ENCODE results near the gene HMX1. TPM values are rescaled to one million over a fixed set of nuclear protein-coding genes. Genes with fewer than 3 reads are reported as not detected.

HMX1 gene
- total and polyA plus RNA-seq, 10 of the 15 experiments (the other 5 are each of a cell fraction or from before 2014, with no cell fraction given) = not detected

DNA sequence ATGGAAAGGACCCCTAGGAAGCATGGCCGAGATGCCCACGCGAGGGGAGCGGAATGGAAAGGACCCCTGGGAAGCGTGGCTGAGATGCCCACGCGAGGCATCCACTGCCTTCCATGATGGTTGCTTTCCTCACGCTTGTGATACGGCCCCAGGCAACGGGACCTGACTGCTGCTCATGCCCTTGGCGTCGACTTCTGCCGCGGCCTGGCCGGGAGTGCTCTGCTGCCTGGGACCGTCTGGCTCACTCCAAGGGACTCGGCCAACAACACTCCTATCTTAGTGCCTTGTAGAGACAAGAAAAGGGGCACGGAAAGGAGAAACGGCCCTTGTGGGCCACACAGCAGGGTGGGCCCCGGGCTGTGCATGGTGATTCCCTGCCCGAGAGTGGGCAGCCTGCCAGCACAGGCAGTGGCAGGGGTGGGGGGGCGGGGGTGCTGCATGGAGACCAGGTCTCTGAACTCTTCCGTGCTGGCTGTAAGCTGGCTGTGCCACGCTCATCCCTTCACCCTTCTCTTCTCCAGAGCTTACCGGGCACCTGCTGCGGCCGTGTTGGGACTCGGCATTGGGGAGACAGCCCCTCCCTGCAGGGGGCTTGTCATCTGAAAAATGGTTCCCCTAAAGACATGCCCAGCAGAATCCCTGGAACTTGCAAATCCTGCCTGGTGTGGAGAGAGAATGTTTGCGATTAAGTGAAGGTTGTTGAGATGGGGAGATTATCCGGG is 38.6 kb upstream of the HMX1 start:
- no peaks in the 10 kb centered on the region for H3K79me2 ChIP-seq (ENCODE audit: control insufficient read depth, insufficient read depth, low read length)
- CTCF ChIA-PET = no interaction called here
- no peaks in the 10 kb centered on the region; the same call in 2 of the 3 replicates for H3K9me3 ChIP-seq (replicated peaks; ENCODE audit: control insufficient read depth, insufficient read depth, low read length)
- no peak overlapping the region for H3K4me3 ChIP-seq
- H3K4me1 ChIP-seq (ENCODE audit: control insufficient read depth, insufficient read depth, low read length) = no peaks in the 10 kb centered on the region
- no peak for FAIRE-seq
- in situ Hi-C loops (cut with MboI) = no loop called here
- POLR2A ChIA-PET = no interaction called here
- SMC1A ChIA-PET (ENCODE audit: uncharacterized antibody, unreplicated experiment) = no interaction called here
- WGBS (ENCODE audit: insufficient coverage, insufficient replicate concordance, low lambda C conversion rate, missing lambda C conversion rate) = 52% methylated on average over 29 of the region's 30 CpGs
- BruUV-seq (replicated peaks) = no TSS peak
- no peak for DNase-seq (ENCODE audit: low read depth, low spot score)
- H2AFZ ChIP-seq (ENCODE audit: control insufficient read depth, low read depth, low read length) = no peak overlapping the region
- H3K4me2 ChIP-seq (ENCODE audit: control insufficient read depth, insufficient read depth) = no peak overlapping the region
- no peaks in the 10 kb centered on the region for H3K36me3 ChIP-seq (ENCODE audit: control insufficient read depth in 2 of 2, insufficient read depth in 2 of 2, low read length in 1 of 2)
- no peak for ATAC-seq
- no peak overlapping the region for H3K27ac ChIP-seq (ENCODE audit: control insufficient read depth, insufficient read depth)
- RAD21 ChIA-PET (ENCODE audit: unreplicated experiment) = no interaction called here
- intact Hi-C loops (cut with micrococcal nuclease; ENCODE audit: unreplicated experiment) = no loop called here
- H4K20me1 ChIP-seq (ENCODE audit: control insufficient read depth, insufficient read depth) = no peaks in the 10 kb centered on the region
- TF ChIP-seq PAX8 (IDR thresholded peaks at IDR 0.05) (no peak), SP1 (IDR thresholded peaks at IDR 0.05; ENCODE audit: low read depth, low read length) (no peak), BCL3 (IDR thresholded peaks at IDR 0.05; ENCODE audit: borderline replicate concordance, insufficient read depth, low read depth, low read length, poor library complexity, severe bottlenecking) (no peak), PML (IDR thresholded peaks at IDR 0.05; ENCODE audit: low read length) (no peak), STAT1 (conservative IDR thresholded peaks at IDR 0.05) (no peak), ZNF274 (IDR thresholded peaks at IDR 0.05; ENCODE audit: insufficient read depth, insufficient read length) (no peak), MEF2B (IDR thresholded peaks at IDR 0.05; ENCODE audit: partially characterized antibody, poor library complexity, severe bottlenecking) (no peak), NBN (IDR thresholded peaks at IDR 0.05) (no peak), NFYA (IDR thresholded peaks at IDR 0.05; ENCODE audit: borderline replicate concordance, low read depth, low read length) (no peak), SMARCA5 (IDR thresholded peaks at IDR 0.05) (no peak), CHD2 (IDR thresholded peaks at IDR 0.05; ENCODE audit: borderline replicate concordance, low read depth, low read length) (no peak), NFIC (IDR thresholded peaks at IDR 0.05; ENCODE audit: low read depth, low read length) (no peak), KLF5 (IDR thresholded peaks at IDR 0.05; ENCODE audit: partially characterized antibody) (no peak), CBX5 (IDR thresholded peaks at IDR 0.05; ENCODE audit: low read depth) (no peak)
- TF ChIP-seq, protein P1, sequence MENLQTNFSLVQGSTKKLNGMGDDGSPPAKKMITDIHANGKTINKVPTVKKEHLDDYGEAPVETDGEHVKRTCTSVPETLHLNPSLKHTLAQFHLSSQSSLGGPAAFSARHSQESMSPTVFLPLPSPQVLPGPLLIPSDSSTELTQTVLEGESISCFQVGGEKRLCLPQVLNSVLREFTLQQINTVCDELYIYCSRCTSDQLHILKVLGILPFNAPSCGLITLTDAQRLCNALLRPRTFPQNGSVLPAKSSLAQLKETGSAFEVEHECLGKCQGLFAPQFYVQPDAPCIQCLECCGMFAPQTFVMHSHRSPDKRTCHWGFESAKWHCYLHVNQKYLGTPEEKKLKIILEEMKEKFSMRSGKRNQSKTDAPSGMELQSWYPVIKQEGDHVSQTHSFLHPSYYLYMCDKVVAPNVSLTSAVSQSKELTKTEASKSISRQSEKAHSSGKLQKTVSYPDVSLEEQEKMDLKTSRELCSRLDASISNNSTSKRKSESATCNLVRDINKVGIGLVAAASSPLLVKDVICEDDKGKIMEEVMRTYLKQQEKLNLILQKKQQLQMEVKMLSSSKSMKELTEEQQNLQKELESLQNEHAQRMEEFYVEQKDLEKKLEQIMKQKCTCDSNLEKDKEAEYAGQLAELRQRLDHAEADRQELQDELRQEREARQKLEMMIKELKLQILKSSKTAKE (IDR thresholded peaks at IDR 0.05; ENCODE audit: low read depth, poor library complexity, severe bottlenecking) = no peak
- no peak overlapping the region for H3K9ac ChIP-seq (ENCODE audit: control insufficient read depth, insufficient read depth, low read length)
- H3K27me3 ChIP-seq (replicated peaks in 1 of 2; ENCODE audit: control insufficient read depth in 2 of 2, insufficient read depth in 2 of 2, low read length in 1 of 2) = no peaks in the 10 kb centered on the region; a peak in 1 of 4 replicates
